Measurements from ENCODE around the gene ADGRD1.
A peak's percentile ranks its signal among the peaks of the same experiment; 100 is the strongest.

ADGRD1 gene

DNA sequence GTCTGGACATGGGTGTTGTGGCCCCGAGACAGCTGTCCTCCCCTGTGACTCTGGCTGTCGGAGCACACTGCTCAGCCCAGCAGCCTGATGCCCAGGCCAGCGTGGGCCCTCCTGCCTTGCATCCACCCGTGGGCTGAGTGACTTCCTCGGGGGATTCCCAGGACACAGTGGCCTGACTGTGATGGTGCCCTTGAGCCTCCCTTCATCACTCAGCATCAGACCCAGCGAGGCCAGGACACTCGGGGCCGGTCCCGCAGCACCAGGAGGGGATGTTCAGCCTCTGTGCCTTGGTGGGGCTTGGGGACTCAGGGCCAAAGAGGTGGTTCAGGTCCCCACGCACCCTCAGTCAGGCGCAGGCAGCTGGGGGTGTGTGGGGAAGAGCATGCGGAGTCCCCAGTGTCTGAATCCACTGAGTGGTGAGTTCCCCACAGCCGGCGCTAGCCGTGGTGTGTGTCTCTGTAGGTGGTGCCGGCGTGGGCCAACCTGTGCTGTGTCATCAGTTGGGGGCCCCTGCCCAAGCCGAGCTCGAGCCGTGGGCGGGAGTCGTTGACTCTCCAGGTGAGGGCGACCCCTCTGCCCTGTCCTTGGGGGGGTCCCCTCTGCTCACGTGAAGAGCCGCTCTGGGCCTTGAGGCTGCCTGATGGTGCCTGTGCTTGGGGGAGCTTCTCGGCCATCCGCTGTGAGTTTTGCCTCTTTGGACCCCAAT lies 185.8 kb downstream of the ADGRD1 start:
- no peak for DNase-seq

DNA sequence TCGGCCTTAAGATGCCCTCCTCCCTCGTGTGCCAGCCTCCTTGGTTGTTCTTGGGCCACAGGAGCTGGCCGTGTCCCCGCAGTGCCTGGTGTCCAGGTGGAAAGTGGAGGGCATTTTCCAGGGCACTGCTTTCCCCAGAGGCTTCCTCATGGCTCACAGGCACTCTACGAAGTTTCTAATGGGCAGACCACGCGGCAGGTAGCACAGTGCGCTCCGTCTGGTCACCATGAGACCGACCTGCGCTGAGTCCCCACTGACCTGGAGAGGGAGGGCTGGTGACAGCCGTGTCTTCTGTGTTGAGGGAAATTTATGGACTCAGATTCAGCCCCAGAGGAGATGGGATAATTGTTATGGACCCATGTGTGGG lies 186.3 kb downstream of the ADGRD1 start:
- no peak for DNase-seq

DNA sequence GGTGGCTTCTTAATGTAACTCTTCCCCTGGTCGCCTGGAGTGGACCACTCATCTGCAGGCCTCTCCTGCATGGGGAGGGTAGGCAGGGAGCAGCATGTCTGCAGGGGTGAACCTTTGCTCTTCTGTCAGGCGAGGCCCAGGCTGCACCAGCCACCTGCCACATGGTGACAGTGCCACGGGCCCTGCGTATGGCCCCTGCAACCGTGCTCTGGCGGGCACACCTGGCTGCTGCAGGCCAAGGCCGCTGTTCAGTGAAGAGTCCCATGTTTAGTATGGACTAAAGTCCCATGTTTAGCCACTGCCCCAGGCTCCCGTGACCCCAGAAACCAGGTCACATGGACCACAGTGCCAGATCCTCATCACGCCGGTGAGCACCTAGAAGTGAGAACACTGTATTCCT lies 187.0 kb downstream of the ADGRD1 start:
- DNase-seq = no peak

DNA sequence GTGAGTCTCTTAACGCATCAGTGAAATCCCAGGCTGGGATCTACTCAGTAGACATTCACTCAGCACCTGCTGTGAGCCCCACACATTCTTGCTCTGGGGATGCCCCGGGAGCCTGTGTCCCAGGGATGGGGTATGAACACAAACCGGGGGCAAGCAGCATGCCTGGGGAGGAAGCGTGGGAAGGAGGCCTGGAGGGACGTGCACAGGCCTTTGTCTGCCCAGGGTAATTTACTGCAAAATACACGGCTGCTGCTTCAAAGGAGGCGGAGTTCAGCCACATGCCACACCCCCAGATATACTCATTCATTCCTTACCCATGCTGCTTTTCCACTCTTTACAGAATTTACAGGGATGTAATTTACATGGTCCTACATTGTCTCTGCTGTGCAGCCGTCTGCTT lies 187.8 kb downstream of the ADGRD1 start:
- DNase-seq = no peak

DNA sequence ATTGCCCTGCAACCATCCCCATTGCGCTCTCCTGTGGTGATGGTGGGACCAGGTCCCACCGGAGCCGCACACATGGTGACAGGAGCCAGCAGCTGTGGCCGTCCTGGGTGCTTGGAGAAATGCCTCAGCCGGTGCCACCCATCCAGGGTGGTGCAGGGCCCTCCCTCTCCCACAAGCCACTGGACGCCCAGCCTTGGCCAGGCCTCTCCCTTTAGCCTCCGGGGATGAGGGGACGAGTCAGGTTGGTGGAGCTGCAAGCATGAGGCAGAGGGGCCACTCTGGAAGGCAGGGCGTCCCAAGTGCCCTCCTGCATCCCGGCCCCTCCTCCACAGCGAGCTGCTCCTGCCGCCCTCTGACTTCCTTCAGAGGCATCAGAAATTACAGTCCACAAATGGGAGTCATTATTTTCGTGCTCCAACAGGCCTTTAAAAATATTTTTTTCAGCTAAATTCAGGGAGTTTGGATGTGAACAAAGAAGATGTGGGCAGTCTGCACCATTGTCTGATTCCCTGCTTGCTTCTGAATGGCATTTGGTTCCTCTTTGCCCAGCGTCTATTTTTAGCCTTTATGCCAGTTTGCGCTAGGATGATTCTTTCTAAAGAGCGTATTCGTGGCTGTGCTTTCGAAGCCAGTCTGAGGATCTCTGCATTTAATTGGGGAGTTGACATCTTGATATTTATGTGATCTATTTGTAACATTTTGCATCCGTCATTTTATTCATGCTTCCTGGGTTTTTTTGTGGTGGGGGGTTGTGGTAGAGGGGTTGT lies 189.4 kb downstream of the ADGRD1 start:
- no peak for DNase-seq

DNA sequence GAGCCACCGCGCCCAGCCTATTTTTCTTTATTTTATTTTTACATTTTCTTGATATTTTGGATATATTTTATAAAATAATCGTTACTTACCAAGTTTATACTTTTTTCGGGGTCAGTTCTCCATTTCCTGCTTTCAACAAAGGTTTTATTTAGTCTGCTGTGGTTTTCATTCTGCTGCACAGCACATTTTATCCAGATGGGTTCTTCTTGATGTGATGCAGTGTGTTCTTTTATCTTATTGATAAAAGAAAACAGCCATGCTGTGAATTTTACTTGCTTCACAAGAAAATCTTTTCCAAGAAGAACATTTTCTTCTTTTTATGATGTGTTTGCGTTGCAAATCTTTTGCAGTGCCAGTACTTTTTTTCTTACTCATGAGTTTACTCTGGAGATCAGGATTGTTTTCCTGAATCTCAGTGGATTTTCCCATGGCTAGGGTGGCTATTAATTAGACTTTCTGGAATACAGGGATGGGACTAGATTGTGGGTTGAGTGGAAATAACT lies 192.5 kb downstream of the ADGRD1 start:
- DNase-seq = no peak

DNA sequence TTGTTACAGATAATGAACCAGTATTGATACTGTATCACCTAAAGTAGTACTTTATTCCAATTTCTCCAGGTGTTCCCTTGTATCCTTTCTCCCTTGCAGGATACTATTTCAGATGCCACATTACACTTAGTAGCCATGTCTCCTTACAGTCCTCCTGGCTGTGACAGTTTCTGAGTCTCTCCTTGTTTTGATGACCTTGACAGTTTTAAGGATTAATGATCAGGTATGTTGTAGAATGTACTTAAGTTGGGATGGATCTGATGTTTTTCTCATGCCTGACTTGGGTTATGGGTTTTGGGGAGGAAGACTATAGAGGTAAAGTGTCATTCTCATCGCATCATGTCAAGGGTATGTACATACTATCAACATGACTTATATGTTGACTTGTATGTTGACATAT lies 193.6 kb downstream of the ADGRD1 start:
- no peak for DNase-seq

DNA sequence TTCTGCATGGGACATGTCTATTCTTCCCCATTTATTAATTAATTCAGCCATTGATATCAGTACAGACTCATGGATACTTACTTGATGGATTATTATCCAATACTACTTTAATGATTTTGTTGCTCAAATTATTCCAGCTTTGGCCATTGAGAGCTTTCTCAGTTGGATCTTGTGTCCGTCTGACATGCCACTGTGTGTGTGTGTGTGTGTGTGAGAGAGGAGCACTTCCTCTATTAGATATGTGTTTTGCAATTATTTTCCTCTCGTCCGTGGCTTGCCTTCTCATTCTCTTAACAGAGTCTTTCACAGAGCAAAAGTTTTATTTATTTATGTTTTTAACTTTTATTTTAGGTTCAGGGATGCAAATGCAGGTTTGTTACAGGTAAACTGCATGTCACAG lies 194.2 kb downstream of the ADGRD1 start:
- no peak for DNase-seq

DNA sequence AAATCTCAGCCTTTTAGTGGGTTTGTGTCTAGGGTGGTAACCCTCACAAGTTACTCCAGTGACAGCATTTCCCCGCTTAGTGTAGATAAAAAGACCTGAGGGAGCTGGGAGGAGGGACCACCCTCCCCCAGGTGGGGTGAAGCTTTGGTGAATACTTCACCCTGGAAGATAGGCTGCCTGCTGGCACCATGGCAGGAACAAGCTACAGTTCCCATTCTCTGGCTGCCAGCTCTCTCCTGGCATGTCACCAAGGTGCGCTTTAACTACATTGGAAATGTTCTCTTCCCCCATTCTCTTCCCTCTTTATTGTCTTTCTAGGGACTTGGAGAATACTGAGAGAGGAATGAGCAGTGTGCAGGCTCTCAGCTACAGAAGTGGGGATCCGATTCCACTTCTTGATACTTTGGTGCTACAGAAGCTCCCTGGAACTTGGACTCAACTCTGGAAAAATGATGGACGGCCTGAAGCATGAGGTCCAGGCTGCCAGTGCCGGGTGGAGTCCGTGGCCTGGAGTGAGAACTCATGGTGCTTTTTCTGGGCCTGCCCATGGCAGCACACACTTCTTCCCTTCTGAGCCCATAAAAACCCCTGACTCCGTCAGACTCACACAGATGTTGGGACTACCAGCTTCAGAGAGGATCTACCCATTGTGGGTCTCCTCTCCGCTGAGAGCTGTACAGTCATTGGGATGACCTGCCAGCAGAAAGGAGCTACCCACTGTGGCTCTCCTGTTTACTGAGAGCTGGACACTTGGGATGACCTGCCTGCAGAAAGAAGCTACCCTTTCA lies 198.0 kb downstream of the ADGRD1 start:
- DNase-seq = no peak

DNA sequence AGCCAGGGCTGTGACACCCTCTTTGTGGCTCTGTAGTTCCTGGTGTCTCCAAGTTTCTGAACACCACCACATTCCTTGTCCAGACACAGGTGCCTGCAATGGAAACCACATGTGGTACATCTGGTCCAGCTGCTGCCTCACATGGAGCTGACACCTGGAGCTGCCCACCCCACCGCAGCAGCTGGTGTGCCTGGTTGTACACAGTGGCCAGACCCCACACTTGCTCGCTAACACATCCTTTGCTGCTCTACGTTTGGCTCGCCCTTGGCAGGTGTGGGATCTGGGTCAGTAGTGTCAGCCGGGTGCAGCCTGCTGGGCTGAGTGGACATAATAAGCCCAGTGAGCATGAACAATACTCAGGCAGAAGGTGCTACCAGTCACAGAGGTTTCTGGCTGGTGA lies 198.9 kb downstream of the ADGRD1 start:
- no peak for DNase-seq

DNA sequence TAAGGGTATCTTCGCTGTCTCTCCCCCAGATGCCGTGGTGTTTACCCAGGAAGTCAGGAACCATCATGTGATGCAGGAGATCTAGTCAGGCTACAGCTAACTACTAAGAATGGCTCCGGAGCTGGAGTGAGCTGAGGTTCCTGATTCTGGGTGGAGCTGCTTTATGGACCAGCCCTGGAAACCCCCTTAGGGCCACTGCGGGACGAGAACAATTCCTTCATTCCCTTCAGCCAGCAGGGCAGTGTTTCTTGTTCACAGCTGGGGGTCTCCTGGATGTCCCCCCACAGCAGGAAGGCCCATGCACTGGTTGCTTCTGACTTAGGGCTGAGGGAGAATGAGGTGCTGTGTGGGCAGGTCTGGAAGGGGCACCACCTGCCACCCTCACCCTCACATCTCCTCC lies 199.3 kb downstream of the ADGRD1 start:
- no peak for DNase-seq

DNA sequence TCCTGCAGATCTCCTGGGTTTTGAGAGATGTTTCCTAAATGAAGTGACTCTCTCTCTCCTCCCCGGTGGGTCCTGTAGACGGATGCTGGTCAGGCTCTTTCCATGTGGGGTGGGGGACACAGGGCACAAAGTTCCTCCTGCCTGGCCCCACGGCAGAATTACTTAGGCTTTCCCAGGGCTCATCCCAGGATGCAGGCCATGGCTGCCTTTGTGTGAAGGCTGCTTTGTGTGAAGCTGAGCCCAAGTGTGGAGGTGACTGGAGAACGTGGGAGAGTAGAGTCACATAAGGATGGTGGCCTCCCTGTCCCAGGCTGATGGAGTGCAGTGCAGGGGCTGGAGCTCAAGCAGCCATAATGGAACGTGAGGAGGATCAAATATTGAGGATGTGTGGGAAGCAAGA lies 200.2 kb downstream of the ADGRD1 start:
- DNase-seq = no peak

DNA sequence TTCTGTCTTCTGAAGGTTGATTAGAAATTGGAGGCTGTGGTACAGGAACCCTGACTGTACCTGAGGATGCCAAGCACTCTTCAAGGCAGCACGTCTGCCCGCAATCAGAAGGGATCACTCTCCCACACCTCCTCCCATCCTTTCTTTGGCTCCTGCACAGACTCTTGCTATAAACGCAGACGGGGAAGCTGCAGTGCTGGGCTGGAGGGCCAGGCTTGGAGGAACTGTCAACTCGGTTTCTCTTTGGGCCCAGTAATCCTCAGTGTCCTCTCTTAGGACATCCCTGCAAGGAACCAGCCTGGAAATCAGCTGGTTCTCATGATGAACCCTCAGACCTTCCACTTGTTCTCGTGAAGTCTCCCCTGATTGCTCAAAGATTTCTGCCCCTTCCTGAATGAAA lies 201.4 kb downstream of the ADGRD1 start:
- no peak for DNase-seq

DNA sequence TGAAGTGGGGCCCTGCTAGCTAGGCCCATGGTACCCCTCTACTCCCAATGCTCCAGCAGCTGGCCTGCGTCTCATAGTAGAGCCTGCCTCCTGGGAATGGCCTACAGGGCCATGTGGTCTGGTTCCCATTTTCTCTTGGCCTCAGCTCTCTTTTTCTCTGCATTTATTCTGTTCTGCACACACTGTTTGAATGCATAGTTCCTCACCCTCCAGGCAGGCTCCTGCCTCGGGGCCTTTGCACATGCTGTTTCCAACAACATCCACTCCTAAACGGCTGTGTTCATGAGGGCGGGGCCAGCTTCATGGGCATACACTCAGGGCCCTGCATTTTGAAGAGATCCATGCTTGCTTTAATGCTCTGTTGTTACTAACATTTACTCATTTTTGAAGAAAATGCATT lies 204.0 kb downstream of the ADGRD1 start:
- DNase-seq = no peak

DNA sequence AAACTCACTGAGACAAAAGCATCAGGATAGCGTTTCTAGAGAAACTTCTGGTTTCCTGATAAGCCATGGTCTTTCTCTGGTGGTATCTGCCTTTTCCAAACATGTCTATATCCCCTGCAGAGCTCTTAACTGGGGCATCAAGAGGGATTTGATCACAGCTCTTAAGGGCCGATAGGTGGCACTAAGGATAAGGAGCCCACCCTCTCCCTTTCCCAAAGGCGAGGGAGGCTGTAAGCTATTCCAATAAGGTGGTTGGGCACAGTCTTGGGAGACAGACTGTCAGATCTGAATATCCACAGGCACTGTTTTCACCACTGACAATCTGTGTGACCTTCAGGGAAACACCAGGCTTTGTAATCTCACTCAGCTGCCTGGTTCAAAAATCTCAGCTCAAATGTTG lies 206.0 kb downstream of the ADGRD1 start:
- DNase-seq = no peak

DNA sequence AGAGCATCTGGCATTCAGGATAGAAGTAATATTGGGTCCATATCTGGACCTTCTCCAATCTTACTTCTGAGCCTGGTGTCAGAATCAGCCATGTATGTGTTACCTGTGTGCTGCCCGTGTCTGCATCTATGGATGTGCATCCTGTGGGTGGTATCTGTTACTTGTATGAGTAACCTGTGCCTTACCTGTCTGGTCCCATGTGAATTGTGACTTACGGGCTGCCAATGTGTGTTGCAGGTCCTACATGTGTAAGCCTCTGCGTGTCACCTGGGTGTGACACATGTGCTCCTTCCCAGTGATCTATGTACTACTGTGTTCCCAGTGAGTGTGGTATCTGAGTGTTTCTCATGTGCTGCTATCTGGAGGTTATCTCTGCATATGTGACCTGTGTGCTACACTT lies 208.4 kb downstream of the ADGRD1 start:
- no peak for DNase-seq

DNA sequence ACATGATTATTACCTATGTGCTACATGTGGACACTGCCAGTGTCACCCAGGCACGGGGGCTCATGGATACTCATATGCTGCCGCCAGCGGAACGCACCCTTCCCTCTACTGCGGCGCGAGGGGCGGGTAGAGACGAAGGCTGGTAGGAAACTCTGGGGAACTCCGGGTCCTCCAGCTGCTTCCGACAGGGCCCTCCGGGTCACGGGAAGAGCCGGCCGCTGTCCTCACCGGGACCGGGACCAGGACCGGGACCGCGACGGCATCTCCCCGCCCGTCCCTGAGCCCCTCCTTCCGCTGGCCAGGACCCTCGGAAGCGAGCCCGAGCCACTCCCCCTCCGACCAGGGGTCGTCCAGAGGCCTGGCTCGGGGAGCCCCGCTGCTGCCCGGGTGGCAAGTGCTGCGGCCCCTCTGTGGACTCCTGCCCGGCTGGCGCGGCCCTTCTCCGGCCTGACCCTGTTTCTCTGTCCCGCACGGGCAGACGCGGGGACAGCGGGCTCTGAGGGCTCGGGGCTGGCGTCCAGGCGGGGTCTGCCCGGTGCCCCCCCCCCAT lies 209.6 kb downstream of the ADGRD1 start:
- no peak for DNase-seq

DNA sequence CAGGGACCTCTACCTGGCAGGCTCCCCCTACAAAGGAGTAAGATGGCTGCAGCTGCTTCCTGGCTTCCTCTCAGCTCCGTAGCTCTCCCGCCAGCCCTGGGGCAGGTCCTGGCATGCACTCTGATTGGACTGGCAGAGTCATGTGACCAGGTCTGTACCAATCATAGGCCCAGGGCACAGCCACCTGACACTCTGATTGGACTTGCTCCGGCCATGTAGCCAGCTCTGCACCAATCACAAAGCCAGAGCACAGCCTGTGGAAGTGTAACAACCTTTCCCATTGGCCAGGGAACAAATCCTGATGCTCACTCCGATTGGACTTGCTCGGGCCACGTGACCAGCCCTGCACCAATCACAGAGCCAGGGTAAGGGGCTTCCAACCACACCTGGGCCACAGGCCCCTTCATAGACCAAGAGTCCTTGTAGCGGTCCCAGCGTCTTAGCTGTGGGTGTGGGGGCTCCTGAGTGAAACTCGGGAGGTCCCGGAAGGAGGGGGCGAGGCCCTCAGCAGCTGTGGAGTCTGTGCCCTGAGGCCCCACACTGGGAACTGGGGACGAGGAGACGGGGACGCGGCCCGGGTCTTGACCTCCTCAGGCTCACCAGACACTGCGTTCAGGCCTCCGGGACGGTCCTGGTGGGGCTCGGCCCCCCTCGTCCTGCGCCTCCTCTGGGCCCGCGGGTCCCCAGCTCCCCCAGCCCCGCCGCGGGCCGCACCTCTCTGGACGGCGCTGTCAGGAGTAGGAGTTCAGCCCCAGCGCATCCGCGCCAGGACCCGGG lies 210.6 kb downstream of the ADGRD1 start:
- DNase-seq = no peak

DNA sequence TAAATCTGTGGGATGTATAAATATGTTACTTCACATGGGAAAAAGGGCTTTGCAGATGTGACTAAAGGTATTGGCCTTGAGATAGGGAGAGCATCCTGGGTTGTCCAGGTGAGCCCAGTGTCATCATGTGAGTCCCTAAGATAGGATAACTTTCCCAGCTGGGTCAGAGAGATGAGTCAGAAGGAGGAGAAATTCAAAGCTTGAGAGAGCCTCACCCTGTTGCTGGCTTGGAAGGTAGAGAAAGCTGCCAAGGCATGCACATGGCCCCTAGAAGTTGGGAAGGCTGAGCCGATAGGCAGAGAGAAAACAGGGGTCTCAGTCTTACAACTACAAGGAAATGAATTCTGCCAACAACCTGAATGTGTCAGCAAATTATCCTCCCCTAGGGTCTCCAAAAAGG lies 213.0 kb downstream of the ADGRD1 start:
- DNase-seq = no peak

DNA sequence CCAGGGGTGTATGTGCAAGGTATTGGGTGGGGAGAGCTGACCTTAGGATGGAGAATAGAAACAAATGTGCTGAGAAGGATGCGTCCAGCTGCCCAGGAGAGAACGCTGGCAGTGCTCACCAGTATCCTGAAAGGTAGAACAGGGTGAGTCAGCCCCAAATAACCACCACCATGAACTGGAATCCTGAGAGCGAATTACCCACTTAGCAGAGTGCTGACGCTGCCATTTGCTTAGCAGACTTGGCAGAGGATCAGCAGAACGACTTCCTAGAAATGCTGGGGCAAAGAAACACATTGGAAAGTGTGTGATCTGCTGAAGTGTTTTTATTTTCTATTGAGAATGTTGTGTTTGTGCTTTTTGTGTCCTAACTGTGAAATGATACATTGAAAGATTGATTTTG lies 213.6 kb downstream of the ADGRD1 start:
- DNase-seq = peak; percentile 15

DNA sequence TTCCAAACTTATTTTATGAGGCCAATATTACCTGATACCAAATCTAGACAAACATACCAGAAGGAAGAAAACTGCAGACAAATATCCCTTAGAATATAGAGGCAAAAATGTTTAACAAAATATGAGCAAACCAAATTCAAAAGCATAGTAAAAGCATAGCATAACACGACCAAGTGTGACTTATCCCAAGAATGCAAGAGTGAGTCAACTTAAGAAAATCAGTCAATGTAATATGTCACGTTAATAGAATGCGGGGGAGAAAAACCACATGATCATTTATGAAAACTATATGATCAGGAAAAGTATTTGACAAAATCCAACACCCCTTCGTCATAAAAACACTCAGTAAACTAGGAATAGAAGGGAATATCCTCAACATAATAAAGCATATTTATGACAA lies 217.3 kb downstream of the ADGRD1 start:
- no peak for DNase-seq

DNA sequence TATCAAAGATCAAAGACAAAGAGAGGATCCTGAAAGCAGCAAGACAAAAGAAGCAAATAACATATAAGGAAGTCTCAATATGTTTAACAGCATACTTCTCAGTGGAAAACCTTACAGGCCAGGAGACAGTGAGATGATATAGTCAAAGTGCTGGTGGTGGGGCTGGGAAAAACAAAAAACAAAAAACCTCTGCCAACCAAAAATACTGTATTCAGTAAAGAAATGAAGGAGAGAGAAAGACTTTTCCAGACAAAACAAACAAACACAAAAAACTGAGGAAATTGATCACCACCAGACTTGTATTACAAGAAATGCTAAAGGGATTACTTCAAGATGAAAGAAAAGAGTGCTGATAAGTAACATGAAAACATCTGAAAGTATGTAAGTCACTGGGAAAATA lies 221.2 kb downstream of the ADGRD1 start:
- DNase-seq = no peak

DNA sequence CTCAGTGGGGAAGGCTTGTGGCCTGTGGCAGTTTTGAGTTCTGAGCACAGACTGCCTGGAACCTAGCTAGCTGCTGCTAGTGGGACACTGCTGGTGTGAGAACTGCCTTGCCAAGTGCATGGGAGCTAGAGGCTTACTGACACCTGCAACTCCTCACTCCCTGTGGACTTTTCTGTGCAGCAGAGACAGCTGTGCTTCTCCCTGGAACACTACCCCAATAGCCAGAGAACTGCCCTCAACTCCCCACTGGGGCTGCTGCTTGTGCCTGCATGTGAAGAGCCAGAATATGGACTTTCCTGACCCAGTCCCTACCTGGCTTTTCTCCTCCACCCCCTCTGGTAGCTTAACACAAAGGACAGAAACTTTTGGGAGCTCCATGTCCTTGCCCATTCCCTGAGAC lies 222.6 kb downstream of the ADGRD1 start:
- no peak for DNase-seq

Data from DMS153 (cell line).